CD8-positive, alpha-beta memory T cell (primary cell): Measurements from ENCODE around the gene IFT74. TPM values are rescaled to one million over a fixed set of nuclear protein-coding genes. Genes with fewer than 3 reads are reported as not detected.

Source experiments
- CTCF ChIA-PET: fragments of 350-600 bp; sonication (Branson Sonifier 250); formaldehyde crosslinking; loops from one replicate; lab custom pipeline; 2021; ENCODE audit warnings: antibody characterized with exemption; lab: Charles Lee
- POLR2A ChIA-PET: fragments of 350-600 bp; sonication (Branson Sonifier 250); formaldehyde crosslinking; loops from one replicate; lab custom pipeline; 2021; ENCODE audit warnings: antibody characterized with exemption; lab: Charles Lee
- DNase-seq, 5 donors: peaks; one replicate each; pipeline versions ENCODE4 v3.0.0 to v3.0.0-alpha.2; 2020 to 2022; ENCODE audit warnings: mixed read lengths in 1 of 5
- H3K27ac ChIP-seq: one replicate; pipeline ENCODE4 v1.7.0; 2013; ENCODE audit warnings: low read depth, mild to moderate bottlenecking, low read length, moderate library complexity
- H3K27me3 ChIP-seq: 2 replicates; pipeline ENCODE4 v1.7.0; 2013; ENCODE audit warnings: low read length, mild to moderate bottlenecking; ENCODE audit not compliant: insufficient read depth, poor library complexity, severe bottlenecking
- H3K36me3 ChIP-seq: 2 replicates; pipeline ENCODE4 v1.7.0; 2013; ENCODE audit warnings: mild to moderate bottlenecking, low read length, moderate library complexity; ENCODE audit not compliant: insufficient read depth
- H3K4me1 ChIP-seq: 2 replicates; pipeline ENCODE4 v1.7.0; 2013; ENCODE audit warnings: mild to moderate bottlenecking, low read length, moderate library complexity; ENCODE audit not compliant: insufficient read depth
- H3K4me3 ChIP-seq: 2 replicates; pipeline ENCODE4 v1.7.0; 2013; ENCODE audit warnings: mild to moderate bottlenecking, low read length
- H3K9me3 ChIP-seq: 2 replicates; pipeline ENCODE4 v1.7.0; 2013; ENCODE audit warnings: mild to moderate bottlenecking, low read length
- H3K27ac Mint-ChIP-seq, 8 donors: one replicate each; pipeline ENCODE4 v1.8.0; 2020 to 2021; ENCODE audit warnings: mixed read lengths in 8 of 8, mild to moderate bottlenecking in 6 of 8, inconsistent platforms in 3 of 8, moderate library complexity in 3 of 8
- H3K27me3 Mint-ChIP-seq, 2 donors: one replicate each; pipeline ENCODE4 v1.8.0; 2020 to 2021; ENCODE audit warnings: mixed read lengths in 2 of 2, mild to moderate bottlenecking in 1 of 2, moderate library complexity in 1 of 2
- H3K36me3 Mint-ChIP-seq, 3 donors: one replicate each; pipeline ENCODE4 v1.8.0; 2020 to 2021; ENCODE audit warnings: mixed read lengths in 3 of 3, inconsistent platforms in 1 of 3, mild to moderate bottlenecking in 1 of 3
- H3K4me1 Mint-ChIP-seq, 3 donors: one replicate each; pipeline ENCODE4 v1.8.0; 2020 to 2021; ENCODE audit warnings: mixed read lengths in 3 of 3, inconsistent platforms in 1 of 3, mild to moderate bottlenecking in 1 of 3
- H3K4me3 Mint-ChIP-seq, 7 donors: one replicate each; pipeline ENCODE4 v1.8.0; 2020 to 2021; ENCODE audit warnings: mixed read lengths in 7 of 7, mild to moderate bottlenecking in 6 of 7, moderate library complexity in 4 of 7, inconsistent platforms in 2 of 7
- H3K9me3 Mint-ChIP-seq, 5 donors: one replicate each; pipeline ENCODE4 v1.8.0; 2020 to 2022; ENCODE audit warnings: mixed read lengths in 5 of 5, mild to moderate bottlenecking in 3 of 5, moderate library complexity in 2 of 5, inconsistent platforms in 1 of 5
- polyA plus RNA-seq: library from polyadenylated mRNA; unstranded; fragments of 300-500 nt; fragmentation: Illumina TruSeq; gene quantifications from one replicate; pipeline ENCODE4 v1.2.3, GENCODE V29; 2021
- total RNA-seq, 2 experiments: library from RNA; stranded (reverse); gene quantifications; one replicate each; pipeline ENCODE4 v1.2.3, GENCODE V29; 2021

The IFT74 gene
- total and polyA plus RNA-seq, 3 experiments from 2014 or later: 7.5 to 10.4 (median 10.4) TPM

GRCh38 chr9:27054841-27055240 is 98.6 kb downstream of the IFT74 start:
- Mint-ChIP-seq H3K27me3 (peaks cover 0 to 1% of the 10 kb centered on the region in 2 donors), H3K36me3 (peaks cover 8 to 33% (median 23%) of the 10 kb centered on the region in 3 donors), H3K4me3 (no peak overlapping the region), H3K4me1 (no peaks in the 10 kb centered on the region), H3K27ac (no peak overlapping the region), H3K9me3 (no peaks in the 10 kb centered on the region)
- Histone ChIP-seq H3K27me3 (no peaks in the 10 kb centered on the region), H3K36me3 (no peaks in the 10 kb centered on the region), H3K4me1 (no peaks in the 10 kb centered on the region), H3K4me3 (no peak overlapping the region), H3K27ac (no peak overlapping the region), H3K9me3 (no peaks in the 10 kb centered on the region)
- no peak for DNase-seq
- CTCF ChIA-PET: no interaction called here
- POLR2A ChIA-PET: no interaction called here

DNA sequence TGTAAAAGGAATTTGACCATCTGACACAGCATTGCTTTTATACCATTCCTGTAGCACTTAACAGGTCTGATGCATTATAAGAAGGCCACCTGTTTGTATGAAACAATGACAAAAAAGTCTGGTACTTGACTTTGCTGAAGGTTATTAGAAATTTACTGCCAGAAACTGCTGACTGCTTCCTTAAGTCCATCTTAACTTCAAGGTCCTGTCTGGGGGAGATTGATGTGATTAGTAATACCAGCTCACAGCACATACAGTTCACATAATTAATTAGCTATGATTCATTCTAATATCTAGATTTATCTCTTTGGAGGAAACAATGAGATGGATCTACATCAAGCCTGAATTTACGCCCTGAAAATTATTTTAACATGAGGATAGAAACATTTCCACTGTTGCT is 103.2 kb downstream of the IFT74 start:
- no peak overlapping the region for H3K27ac Mint-ChIP-seq
- Histone ChIP-seq H3K4me3 (no peak overlapping the region), H3K27me3 (no peaks in the 10 kb centered on the region), H3K36me3 (no peaks in the 10 kb centered on the region), H3K9me3 (no peaks in the 10 kb centered on the region), H3K27ac (no peak overlapping the region), H3K4me1 (no peaks in the 10 kb centered on the region)
- POLR2A ChIA-PET: no interaction called here
- H3K4me3 Mint-ChIP-seq: no peak overlapping the region
- CTCF ChIA-PET: no interaction called here
- peaks cover 0 to 1% of the 10 kb centered on the region in 2 donors for H3K27me3 Mint-ChIP-seq
- no peak for DNase-seq
- H3K9me3 Mint-ChIP-seq: no peaks in the 10 kb centered on the region
- peaks cover 13 to 35% (median 20%) of the 10 kb centered on the region in 3 donors for H3K36me3 Mint-ChIP-seq
- no peaks in the 10 kb centered on the region for H3K4me1 Mint-ChIP-seq

DNA sequence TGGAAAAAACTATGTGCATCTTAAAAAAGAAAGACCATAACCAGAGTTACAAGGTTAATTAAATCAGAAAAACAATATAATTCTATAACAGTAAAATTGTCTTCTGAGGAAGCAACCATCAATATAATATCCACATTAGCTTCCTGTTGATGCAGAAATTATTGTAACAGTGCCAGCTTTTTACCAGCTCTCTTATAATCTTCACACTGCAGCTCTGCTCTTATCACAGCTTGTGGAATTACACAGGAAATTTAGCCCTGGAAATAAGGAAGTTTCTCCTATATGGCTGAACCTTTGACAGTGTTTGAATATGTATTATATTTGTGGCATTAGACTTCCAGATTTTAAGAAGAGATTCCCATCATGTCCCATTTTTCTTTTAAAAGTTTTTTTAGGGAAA is 103.7 kb downstream of the IFT74 start:
- H3K27me3 Mint-ChIP-seq: peaks cover 0 to 1% of the 10 kb centered on the region in 2 donors
- ChIA-PET CTCF (no interaction called here), POLR2A (no interaction called here)
- no peak overlapping the region for H3K27ac ChIP-seq
- H3K4me3 Mint-ChIP-seq: no peak overlapping the region
- H3K4me1 ChIP-seq: no peaks in the 10 kb centered on the region
- H3K4me1 Mint-ChIP-seq: no peaks in the 10 kb centered on the region
- H3K27me3 ChIP-seq: no peaks in the 10 kb centered on the region
- no peak overlapping the region for H3K27ac Mint-ChIP-seq
- H3K9me3 ChIP-seq: no peaks in the 10 kb centered on the region
- H3K36me3 Mint-ChIP-seq: peaks cover 13 to 35% (median 17%) of the 10 kb centered on the region in 3 donors
- no peaks in the 10 kb centered on the region for H3K9me3 Mint-ChIP-seq
- no peaks in the 10 kb centered on the region for H3K36me3 ChIP-seq
- no peak for DNase-seq
- no peak overlapping the region for H3K4me3 ChIP-seq

DNA sequence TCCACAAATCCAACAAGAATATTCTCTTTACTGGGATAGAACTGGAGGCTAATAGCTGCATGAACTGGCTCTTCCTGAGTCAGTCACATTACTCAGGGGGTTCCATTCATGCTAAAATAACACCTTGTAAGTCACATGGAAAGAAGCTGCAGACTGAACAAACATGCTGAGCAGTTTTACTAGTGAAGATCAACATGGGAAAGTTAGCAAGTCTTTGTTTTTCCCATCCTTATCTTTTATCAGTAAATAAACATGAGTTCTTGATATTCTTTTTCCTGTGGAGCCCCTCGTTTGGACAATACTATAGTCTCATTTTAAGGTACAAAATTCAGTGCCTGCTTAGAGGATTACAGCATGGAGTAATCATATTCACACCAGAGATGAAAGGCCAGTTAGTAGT is 109.1 kb downstream of the IFT74 start:
- POLR2A ChIA-PET: no interaction called here
- CTCF ChIA-PET: no interaction called here
- no peak overlapping the region for H3K27ac ChIP-seq

DNA sequence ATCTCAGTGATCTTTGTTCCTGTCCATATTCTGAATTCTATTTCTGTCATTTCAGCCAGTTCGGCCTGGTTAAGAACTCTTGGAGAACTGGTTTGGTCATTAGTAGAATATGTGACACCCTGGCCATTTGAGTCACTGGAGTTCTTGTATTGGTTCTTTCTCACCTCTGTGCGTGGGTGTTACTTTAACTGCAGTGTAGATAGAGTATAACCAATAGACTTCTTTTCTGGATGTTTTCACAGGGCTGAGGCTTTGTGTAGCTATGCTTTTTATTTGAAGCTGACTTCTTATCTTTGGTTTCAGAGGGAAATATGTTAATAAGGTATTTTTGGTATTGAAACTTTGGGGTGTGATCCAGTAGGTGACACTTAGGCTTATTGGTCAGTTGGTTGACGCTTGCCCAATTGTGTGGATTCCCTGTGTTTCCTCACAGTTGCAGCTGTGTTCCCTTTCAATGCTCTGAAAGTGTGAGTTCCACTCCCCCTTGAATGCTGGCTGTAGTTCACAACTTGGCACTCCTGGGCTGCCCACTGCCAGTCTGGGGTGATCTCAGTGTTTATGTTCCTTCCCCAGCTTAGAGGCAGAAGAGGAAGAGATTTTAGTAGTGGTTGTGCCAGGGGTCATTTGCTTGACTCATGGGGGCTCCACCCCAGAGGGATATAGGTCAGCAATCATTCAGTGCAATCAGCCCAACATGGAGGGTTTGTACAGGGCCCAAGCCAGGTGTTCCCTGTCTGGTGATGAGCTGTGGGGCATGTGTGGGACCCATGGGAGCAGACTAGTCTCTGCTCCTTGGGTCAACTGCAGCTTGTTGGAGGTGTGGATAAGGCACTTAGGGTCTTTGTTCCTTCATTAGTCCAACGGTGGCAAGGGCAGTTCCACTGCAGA is 117.9 kb downstream of the IFT74 start:
- H3K27me3 ChIP-seq: no peaks in the 10 kb centered on the region
- H3K27me3 Mint-ChIP-seq: no peaks in the 10 kb centered on the region
- no peak overlapping the region for H3K27ac Mint-ChIP-seq
- H3K27ac ChIP-seq: no peak overlapping the region
- no peaks in the 10 kb centered on the region for H3K9me3 Mint-ChIP-seq
- CTCF ChIA-PET: no interaction called here
- no peak overlapping the region for H3K4me3 ChIP-seq
- no peaks in the 10 kb centered on the region for H3K4me1 Mint-ChIP-seq
- H3K4me3 Mint-ChIP-seq: no peak overlapping the region
- H3K36me3 ChIP-seq: no peaks in the 10 kb centered on the region
- no peak for DNase-seq
- H3K4me1 ChIP-seq: no peaks in the 10 kb centered on the region
- POLR2A ChIA-PET: no interaction called here
- H3K9me3 ChIP-seq: no peaks in the 10 kb centered on the region
- H3K36me3 Mint-ChIP-seq: peaks cover 6 to 20% (median 8%) of the 10 kb centered on the region in 3 donors

More for the DNA sequence above, 109.1 kb downstream of the IFT74 start:
- H3K4me3 ChIP-seq: no peak overlapping the region
- no peaks in the 10 kb centered on the region for H3K9me3 ChIP-seq
- Mint-ChIP-seq H3K9me3 (no peaks in the 10 kb centered on the region), H3K27ac (no peak overlapping the region), H3K4me1 (no peaks in the 10 kb centered on the region), H3K27me3 (no peaks in the 10 kb centered on the region), H3K4me3 (no peak overlapping the region), H3K36me3 (peaks cover 7 to 12% (median 10%) of the 10 kb centered on the region in 3 donors)
- no peaks in the 10 kb centered on the region for H3K36me3 ChIP-seq
- no peaks in the 10 kb centered on the region for H3K27me3 ChIP-seq
- H3K4me1 ChIP-seq: no peaks in the 10 kb centered on the region
- DNase-seq: no peak

DNA sequence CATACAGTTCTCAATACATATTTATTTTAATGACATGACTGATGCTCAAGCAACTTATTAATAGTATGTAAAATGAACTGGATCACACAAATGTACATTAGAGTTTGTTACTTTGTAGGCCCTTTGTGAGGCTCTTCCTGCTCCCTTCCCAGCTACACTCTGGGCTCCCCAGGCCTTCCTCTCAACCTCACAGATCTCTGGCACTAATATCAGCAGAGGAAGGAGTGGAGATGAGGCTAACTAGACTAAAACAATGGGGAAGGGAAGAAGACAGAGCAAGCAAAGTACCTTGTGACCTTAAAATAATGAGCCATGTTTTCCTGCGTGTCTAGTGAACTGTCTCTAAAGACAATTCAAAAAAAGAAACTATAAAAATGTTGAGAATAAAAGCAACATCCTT is 122.5 kb downstream of the IFT74 start:
- CTCF ChIA-PET: no interaction called here

DNA sequence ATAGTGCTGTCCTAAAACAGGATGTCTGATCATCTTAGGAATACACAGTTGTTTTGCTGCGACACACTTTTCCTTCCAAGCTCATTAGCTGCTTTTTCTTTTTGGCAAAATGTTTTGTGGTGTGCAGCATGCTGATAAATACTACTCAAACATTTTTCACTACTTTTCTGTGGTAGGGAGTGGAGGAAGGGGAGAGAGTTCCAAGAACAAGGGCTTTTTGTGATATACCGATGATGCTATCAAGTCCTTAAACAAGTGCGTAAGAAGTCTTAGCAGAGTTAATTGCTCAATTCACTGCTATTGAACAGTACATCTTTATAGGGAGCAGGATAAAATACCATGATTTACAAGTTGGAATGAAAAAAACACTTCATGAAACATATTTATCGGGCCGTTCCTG is 129.2 kb downstream of the IFT74 start:
- no peaks in the 10 kb centered on the region for H3K27me3 Mint-ChIP-seq
- H3K36me3 Mint-ChIP-seq: no peaks in the 10 kb centered on the region
- no peaks in the 10 kb centered on the region for H3K9me3 Mint-ChIP-seq
- Histone ChIP-seq H3K4me3 (no peak overlapping the region), H3K4me1 (no peaks in the 10 kb centered on the region), H3K9me3 (no peaks in the 10 kb centered on the region), H3K36me3 (no peaks in the 10 kb centered on the region), H3K27ac (no peak overlapping the region), H3K27me3 (no peaks in the 10 kb centered on the region)
- H3K4me3 Mint-ChIP-seq: no peak overlapping the region
- POLR2A ChIA-PET: no interaction called here
- no peak for DNase-seq
- no peaks in the 10 kb centered on the region for H3K4me1 Mint-ChIP-seq
- no peak overlapping the region for H3K27ac Mint-ChIP-seq
- CTCF ChIA-PET: no interaction called here

More for the DNA sequence above, 122.5 kb downstream of the IFT74 start:
- POLR2A ChIA-PET: no interaction called here
- Histone ChIP-seq H3K36me3 (no peaks in the 10 kb centered on the region), H3K27ac (no peak overlapping the region), H3K27me3 (no peaks in the 10 kb centered on the region), H3K4me3 (no peak overlapping the region), H3K9me3 (no peaks in the 10 kb centered on the region), H3K4me1 (no peaks in the 10 kb centered on the region)
- DNase-seq: no peak
- Mint-ChIP-seq H3K27me3 (no peaks in the 10 kb centered on the region), H3K9me3 (no peaks in the 10 kb centered on the region), H3K36me3 (peaks cover 1 to 14% (median 4%) of the 10 kb centered on the region in 3 donors), H3K4me1 (no peaks in the 10 kb centered on the region), H3K27ac (no peak overlapping the region), H3K4me3 (no peak overlapping the region)

GRCh38 chr9:27086818-27087680 is 130.8 kb downstream of the IFT74 start:
- POLR2A ChIA-PET: no interaction called here

More at GRCh38 chr9:27086818-27087680, 130.8 kb downstream of the IFT74 start:
- Mint-ChIP-seq H3K27me3 (peaks cover 0 to 3% of the 10 kb centered on the region in 2 donors), H3K4me3 (no peak overlapping the region), H3K36me3 (no peaks in the 10 kb centered on the region), H3K27ac (no peak overlapping the region), H3K4me1 (no peaks in the 10 kb centered on the region), H3K9me3 (no peaks in the 10 kb centered on the region)
- no peaks in the 10 kb centered on the region for H3K27me3 ChIP-seq
- H3K9me3 ChIP-seq: no peaks in the 10 kb centered on the region
- H3K4me1 ChIP-seq: no peaks in the 10 kb centered on the region
- no peak for DNase-seq
- H3K4me3 ChIP-seq: no peak overlapping the region
- H3K27ac ChIP-seq: no peak overlapping the region
- CTCF ChIA-PET: no interaction called here
- H3K36me3 ChIP-seq: no peaks in the 10 kb centered on the region
